ENCODE data around the gene SULT4A1.

DNA sequence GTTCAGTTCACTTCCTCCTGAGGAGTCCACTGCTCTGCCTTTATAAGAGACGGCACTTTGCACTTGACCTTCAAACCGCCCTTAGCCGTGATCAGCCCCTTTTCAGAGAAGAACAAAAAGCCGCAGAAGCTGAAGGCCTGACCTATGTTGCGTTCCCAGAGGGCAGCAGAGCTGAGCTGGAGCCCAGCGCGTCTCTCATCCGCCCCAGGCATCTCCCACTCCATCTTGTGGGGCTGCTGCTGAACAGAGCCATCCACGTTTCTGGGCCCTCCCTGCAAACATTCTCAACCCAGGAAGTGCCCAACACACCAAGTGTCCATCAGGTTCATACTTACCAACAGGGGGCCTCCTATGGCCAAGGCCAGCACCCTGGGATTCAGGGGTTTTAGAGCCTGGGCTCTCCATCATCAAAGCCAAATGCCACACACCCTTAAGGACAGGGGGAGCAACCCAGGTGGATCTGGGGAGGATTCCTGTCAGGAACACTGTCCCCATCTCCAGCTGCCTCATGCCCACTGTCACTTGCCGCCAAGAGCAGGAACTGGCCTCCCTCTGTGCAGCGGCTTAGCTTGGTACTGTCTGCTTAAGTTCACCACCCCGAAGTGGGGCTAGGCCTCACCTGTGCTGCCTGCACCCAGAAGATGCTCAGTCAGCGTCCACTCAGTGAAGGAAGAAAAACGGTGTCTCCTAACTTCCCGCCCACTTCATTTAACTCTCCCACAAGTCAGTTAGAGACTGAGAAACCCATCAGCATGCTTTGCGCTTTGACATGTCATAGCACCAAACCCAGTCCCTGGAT is 34.2 kb downstream of the SULT4A1 start:
- TF ChIP-seq CTCF (IDR thresholded peaks at IDR 0.05 in 8 of 11, conservative IDR thresholded peaks at IDR 0.05 in 3 of 11) (no peak), POLR2A (IDR thresholded peaks at IDR 0.05) (no peak), POLR2AphosphoS5 (IDR thresholded peaks at IDR 0.05) (no peak)

All from spleen (tissue), 7 donors.